Liver (tissue), 9 donors: ENCODE results near the gene MYL6B. TPM values are rescaled to one million over a fixed set of nuclear protein-coding genes. Genes with fewer than 3 reads are reported as not detected.

ENCODE experiments used
- DNase-seq: peaks from one replicate; pipeline ENCODE4 v3.0.0-alpha.2; 2017; ENCODE audit warnings: low spot score
- H3K27ac ChIP-seq, 2 donors: one replicate each; pipeline ENCODE4 v1.7.0; 2013; ENCODE audit warnings: inconsistent platforms in 2 of 2, low read length in 2 of 2, control low read depth in 1 of 2, low read depth in 1 of 2, mild to moderate bottlenecking in 1 of 2
- H3K27me3 ChIP-seq, 4 donors: one replicate each; pipeline versions ENCODE4 v1.6.1 to v1.7.0; 2013; ENCODE audit warnings: low read length in 3 of 4, inconsistent platforms in 1 of 4, mild to moderate bottlenecking in 1 of 4, moderate library complexity in 1 of 4; ENCODE audit not compliant: control insufficient read depth in 4 of 4, insufficient read depth in 4 of 4
- H3K36me3 ChIP-seq, 4 donors: one replicate each; pipeline versions ENCODE4 v1.6.1 to v1.7.0; 2013; ENCODE audit warnings: low read length in 3 of 4, mild to moderate bottlenecking in 3 of 4, low read depth in 1 of 4, moderate library complexity in 1 of 4; ENCODE audit not compliant: control insufficient read depth in 4 of 4, insufficient read depth in 3 of 4
- H3K4me1 ChIP-seq, 4 donors: one replicate each; pipeline versions ENCODE4 v1.6.1 to v1.7.0; 2013; ENCODE audit warnings: low read length in 3 of 4, mild to moderate bottlenecking in 3 of 4, moderate library complexity in 1 of 4; ENCODE audit not compliant: control insufficient read depth in 4 of 4, insufficient read depth in 4 of 4
- H3K4me3 ChIP-seq, 3 donors: one replicate each; pipeline versions ENCODE4 v1.6.1 to v1.7.0; 2013; ENCODE audit warnings: low read length in 3 of 3, control low read depth in 1 of 3, low read depth in 1 of 3, mild to moderate bottlenecking in 1 of 3
- H3K9ac ChIP-seq, 2 donors: one replicate each; pipeline ENCODE4 v1.7.0; 2013; ENCODE audit warnings: low read length in 2 of 2, mild to moderate bottlenecking in 2 of 2, moderate library complexity in 2 of 2, control low read depth in 1 of 2, low read depth in 1 of 2
- H3K9me3 ChIP-seq, 4 donors: one replicate each; pipeline versions ENCODE4 v1.6.1 to v1.7.0; 2013; ENCODE audit warnings: low read length in 3 of 4; ENCODE audit not compliant: control insufficient read depth in 4 of 4
- EGR1 ChIP-seq, 2 donors: IDR thresholded peaks; 2 replicates each; pipeline ENCODE4 v1.6.1; 2016 to 2018; ENCODE audit warnings: antibody characterized with exemption in 2 of 2, low read depth in 2 of 2
- FOXA1 ChIP-seq: IDR thresholded peaks from 2 replicates; pipeline ENCODE4 v1.6.1; 2016; ENCODE audit warnings: antibody characterized with exemption
- FOXA2 ChIP-seq: IDR thresholded peaks from 2 replicates; pipeline ENCODE4 v1.6.1; 2016; ENCODE audit warnings: antibody characterized with exemption
- GABPA ChIP-seq, 2 donors: IDR thresholded peaks in 1 of 2; conservative IDR thresholded peaks in 1 of 2; 2 replicates each; pipeline ENCODE4 v1.6.1; 2016; ENCODE audit warnings: antibody characterized with exemption in 2 of 2, mild to moderate bottlenecking in 1 of 2, moderate library complexity in 1 of 2
- HNF4A ChIP-seq, 2 donors: conservative IDR thresholded peaks; 2 replicates each; pipeline ENCODE4 v1.6.1; 2016; ENCODE audit warnings: antibody characterized with exemption in 2 of 2, mild to moderate bottlenecking in 2 of 2
- HNF4G ChIP-seq: IDR thresholded peaks from 2 replicates; pipeline ENCODE4 v1.6.1; 2016; ENCODE audit warnings: antibody characterized with exemption
- JUND ChIP-seq, 2 donors: IDR thresholded peaks; 2 replicates each; pipeline ENCODE4 v1.6.1; 2016; ENCODE audit warnings: antibody characterized with exemption in 2 of 2
- MAX ChIP-seq: IDR thresholded peaks from 2 replicates; pipeline ENCODE4 v1.6.1; 2016; ENCODE audit warnings: antibody characterized with exemption
- NR2F2 ChIP-seq: IDR thresholded peaks from 2 replicates; pipeline ENCODE4 v1.6.1; 2016; ENCODE audit warnings: antibody characterized with exemption
- RAD21 ChIP-seq, 2 donors: IDR thresholded peaks; 2 replicates each; pipeline ENCODE4 v1.6.1; 2016; ENCODE audit warnings: antibody characterized with exemption in 2 of 2, mild to moderate bottlenecking in 2 of 2
- REST ChIP-seq: IDR thresholded peaks from 2 replicates; pipeline ENCODE4 v1.6.1; 2016; ENCODE audit warnings: antibody characterized with exemption, mild to moderate bottlenecking
- RXRA ChIP-seq, 2 donors: IDR thresholded peaks; 2 replicates each; pipeline ENCODE4 v1.6.1; 2017 to 2018; ENCODE audit warnings: antibody characterized with exemption in 2 of 2, mild to moderate bottlenecking in 1 of 2
- SP1 ChIP-seq: IDR thresholded peaks from 2 replicates; pipeline ENCODE4 v1.6.1; 2018; ENCODE audit warnings: antibody characterized with exemption, mild to moderate bottlenecking
- TAF1 ChIP-seq: conservative IDR thresholded peaks from 2 replicates; pipeline ENCODE4 v1.6.1; 2016; ENCODE audit warnings: antibody characterized with exemption, mild to moderate bottlenecking
- YY1 ChIP-seq: IDR thresholded peaks from 2 replicates; pipeline ENCODE4 v1.6.1; 2016; ENCODE audit warnings: antibody characterized with exemption, mild to moderate bottlenecking
- ZBTB33 ChIP-seq: IDR thresholded peaks from 2 replicates; pipeline ENCODE4 v1.6.1; 2016; ENCODE audit warnings: antibody characterized with exemption
- WGBS: extraction: QIAGEN DNeasy Blood & Tissue Kit; methylation state at CpG from one replicate; pipeline ENCODE4 v1.1.7; 2013; 5-methylcytosine and 5-hydroxymethylcytosine counted together
- polyA plus RNA-seq, 2 donors: library from polyadenylated mRNA; stranded (reverse) in 1 of 2; unstranded in 1 of 2; fragments of 200-250 nt in 1 of 2; fragments of >200 nt in 1 of 2; fragmentation: Nextera tagmentation in 1 of 2; extraction: Ambion mirVana in 1 of 2; gene quantifications; one replicate each; pipeline versions ENCODE4 v1.2.1 to v1.2.3, GENCODE V29; 2013 to 2015
- total RNA-seq, 2 donors: library from RNA; depleted of rRNA; stranded (reverse); fragments of >200 nt; gene quantifications; one replicate each; pipeline ENCODE4 v1.2.3, GENCODE V29; 2014
- TF ChIP-seq, protein P1 (sequence below): fragments of 150-350 bp; IDR thresholded peaks from 2 replicates; pipeline ENCODE4 v1.5.1; 2017; ENCODE audit warnings: improper control_type of control experiment, low read depth, low read length; ENCODE audit not compliant: missing input control
- TF ChIP-seq, protein P2 (sequence below): IDR thresholded peaks from 2 replicates; pipeline ENCODE4 v1.6.1; 2016; ENCODE audit warnings: antibody characterized with exemption
- donor health status: healthy.
- donor health status: healthy.
- donor health status: healthy.
- donor health status: healthy.
- donor health status: healthy.

MYL6B gene
- total and polyA plus RNA-seq, 4 donors, result 3.7 to 14.2 (median 12.6) TPM

DNA sequence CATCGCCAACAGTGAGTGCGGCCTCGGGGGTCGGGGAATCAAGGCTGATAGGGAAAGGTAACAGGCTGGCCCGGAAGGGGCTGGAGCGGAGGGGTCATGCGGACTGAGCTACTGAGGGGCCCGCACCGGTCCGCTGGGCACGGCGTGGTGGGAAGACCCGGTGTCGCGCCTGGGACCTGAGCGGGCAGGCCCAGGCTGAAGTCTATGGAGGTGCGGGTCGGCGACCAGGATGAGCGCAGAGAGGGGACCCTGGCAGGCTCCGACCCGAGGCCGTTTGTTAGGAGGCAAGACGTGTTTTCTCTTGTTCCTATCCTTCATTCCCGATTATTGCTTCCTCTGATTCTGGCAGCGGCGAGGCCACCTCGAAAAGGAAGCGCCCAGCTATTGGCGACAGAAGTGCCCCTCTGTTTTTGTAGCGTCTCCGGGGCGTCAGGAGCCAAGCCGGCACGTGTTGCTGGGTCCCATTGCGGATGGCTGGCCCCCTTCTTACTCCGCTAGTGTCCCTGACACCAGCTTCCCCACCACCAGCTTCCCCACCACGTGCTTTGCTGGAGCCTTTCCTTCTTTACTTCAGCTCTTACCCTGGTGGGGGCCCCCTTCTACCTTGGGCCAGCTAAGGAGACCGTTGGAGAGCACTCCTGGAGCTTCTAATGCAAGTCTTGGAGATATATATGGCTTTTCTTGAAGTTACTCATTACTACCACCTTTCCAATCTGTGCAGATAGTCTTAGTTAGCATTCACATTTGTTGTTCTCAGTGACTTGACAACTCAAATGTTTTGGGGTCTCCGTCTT, 47.4 kb upstream of the MYL6B start:
- Histone ChIP-seq H3K4me1 (peaks cover 0 to 24% (median 13%) of the 10 kb centered on the region in 4 donors), H3K9me3 (no peaks in the 10 kb centered on the region), H3K9ac (peak overlapping the region; percentile 71 to 91), H3K4me3 (peak overlapping the region; percentile 67 to 88 (median 81)), H3K27me3 (no peaks in the 10 kb centered on the region), H3K27ac (peak overlapping the region; percentile 66 to 83), H3K36me3 (peaks cover 16 to 46% (median 40%) of the 10 kb centered on the region in 4 donors)
- TF ChIP-seq HNF4G, result no peak
- TF ChIP-seq HNF4A (conservative IDR thresholded peaks at IDR 0.05), result no peak
- TF ChIP-seq REST, result no peak
- no peak for TF ChIP-seq TAF1
- TF ChIP-seq SP1, result no peak
- no peak for TF ChIP-seq RAD21 (IDR thresholded peaks at IDR 0.05)
- TF ChIP-seq ZBTB33, result no peak
- TF ChIP-seq, protein P1, sequence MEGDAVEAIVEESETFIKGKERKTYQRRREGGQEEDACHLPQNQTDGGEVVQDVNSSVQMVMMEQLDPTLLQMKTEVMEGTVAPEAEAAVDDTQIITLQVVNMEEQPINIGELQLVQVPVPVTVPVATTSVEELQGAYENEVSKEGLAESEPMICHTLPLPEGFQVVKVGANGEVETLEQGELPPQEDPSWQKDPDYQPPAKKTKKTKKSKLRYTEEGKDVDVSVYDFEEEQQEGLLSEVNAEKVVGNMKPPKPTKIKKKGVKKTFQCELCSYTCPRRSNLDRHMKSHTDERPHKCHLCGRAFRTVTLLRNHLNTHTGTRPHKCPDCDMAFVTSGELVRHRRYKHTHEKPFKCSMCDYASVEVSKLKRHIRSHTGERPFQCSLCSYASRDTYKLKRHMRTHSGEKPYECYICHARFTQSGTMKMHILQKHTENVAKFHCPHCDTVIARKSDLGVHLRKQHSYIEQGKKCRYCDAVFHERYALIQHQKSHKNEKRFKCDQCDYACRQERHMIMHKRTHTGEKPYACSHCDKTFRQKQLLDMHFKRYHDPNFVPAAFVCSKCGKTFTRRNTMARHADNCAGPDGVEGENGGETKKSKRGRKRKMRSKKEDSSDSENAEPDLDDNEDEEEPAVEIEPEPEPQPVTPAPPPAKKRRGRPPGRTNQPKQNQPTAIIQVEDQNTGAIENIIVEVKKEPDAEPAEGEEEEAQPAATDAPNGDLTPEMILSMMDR, result no peak
- TF ChIP-seq EGR1 (IDR thresholded peaks at IDR 0.05; ENCODE audit: low read depth in 2 of 2), result no peak
- TF ChIP-seq, protein P2, sequence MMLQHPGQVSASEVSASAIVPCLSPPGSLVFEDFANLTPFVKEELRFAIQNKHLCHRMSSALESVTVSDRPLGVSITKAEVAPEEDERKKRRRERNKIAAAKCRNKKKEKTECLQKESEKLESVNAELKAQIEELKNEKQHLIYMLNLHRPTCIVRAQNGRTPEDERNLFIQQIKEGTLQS, result no peak
- TF ChIP-seq FOXA2, result no peak
- no peak for TF ChIP-seq RXRA (IDR thresholded peaks at IDR 0.05)
- no peak for TF ChIP-seq JUND (IDR thresholded peaks at IDR 0.05)
- TF ChIP-seq NR2F2, result no peak
- no peak for TF ChIP-seq GABPA (IDR thresholded peaks at IDR 0.05 in 1 of 2, conservative IDR thresholded peaks at IDR 0.05 in 1 of 2)
- TF ChIP-seq MAX, result no peak
- no peak for TF ChIP-seq YY1
- TF ChIP-seq FOXA1, result no peak
- no peak for DNase-seq
- WGBS, result under 1% methylated on average over 40 of the region's 40 CpGs
